KG1 (cell line): ENCODE results near the gene ARTN.

Experiments used
- DNase-seq: peaks from one replicate; lab custom pipeline; 2025; lab: John Stamatoyannopoulos, UW

Gene ARTN, protein sequence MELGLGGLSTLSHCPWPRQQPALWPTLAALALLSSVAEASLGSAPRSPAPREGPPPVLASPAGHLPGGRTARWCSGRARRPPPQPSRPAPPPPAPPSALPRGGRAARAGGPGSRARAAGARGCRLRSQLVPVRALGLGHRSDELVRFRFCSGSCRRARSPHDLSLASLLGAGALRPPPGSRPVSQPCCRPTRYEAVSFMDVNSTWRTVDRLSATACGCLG

DNA sequence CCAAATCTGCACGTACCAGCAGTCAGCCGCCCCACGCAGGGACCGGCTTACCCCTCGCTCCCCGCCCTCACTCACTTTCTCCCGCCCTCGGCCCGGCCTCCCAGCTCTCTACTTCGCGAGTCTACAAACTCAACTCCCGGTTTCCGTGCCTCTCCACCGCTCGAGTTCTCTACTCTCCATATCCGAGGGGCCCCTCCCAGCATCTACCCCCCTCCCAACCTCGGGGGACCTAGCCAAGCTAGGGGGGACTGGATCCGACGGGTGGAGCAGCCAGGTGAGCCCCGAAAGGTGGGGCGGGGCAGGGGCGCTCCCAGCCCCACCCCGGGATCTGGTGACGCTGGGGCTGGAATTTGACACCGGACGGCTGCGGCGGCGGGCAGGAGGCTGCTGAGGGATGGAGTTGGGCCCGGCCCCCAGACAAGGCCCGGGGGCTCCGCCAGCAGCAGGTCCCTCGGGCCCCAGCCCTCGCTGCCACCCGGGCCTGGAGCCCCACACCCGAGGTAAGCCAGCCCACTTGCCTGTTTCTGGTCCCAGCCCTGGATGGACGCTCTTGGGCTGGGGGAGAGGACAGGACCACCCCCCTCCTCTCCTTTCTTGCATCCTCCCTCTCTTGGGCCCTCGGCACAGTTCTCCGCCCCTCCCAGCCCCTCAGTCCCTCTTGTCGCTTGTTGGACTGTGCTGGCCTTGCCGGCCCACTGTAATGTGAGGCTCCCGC lies at the start of gene ARTN:
TSS of gene ARTN (plus strand) at position 416 of the 715 bp plus-strand sequence. CDS start 1,856 bp downstream, outside the sequence.
- no peak for DNase-seq

DNA sequence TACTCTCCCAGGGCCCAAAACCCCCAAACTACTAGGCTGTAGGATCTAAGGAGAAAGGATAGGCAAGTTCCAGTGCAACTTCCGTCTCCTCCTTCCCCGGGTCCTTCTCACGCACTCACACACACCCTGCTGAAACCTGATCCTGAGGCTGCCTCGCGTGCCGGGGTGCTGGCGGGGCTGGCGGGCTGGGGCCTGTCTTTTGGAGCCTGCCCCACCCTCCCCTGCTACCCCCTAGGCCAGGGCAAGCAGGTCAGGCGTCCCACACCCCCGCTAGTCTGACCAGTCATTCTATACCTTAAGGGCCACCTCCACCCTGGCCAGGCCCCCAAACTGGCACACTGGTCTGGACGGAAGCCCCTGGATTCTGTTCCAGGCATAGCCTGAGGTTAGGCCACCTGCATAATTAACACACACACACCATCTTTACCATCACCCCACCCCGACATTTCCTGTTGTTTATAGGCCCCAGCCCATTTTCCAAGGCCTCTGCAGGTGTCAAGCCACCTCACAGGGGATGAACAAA lies 48.3 kb upstream of the ARTN start:
- no peak for DNase-seq

DNA sequence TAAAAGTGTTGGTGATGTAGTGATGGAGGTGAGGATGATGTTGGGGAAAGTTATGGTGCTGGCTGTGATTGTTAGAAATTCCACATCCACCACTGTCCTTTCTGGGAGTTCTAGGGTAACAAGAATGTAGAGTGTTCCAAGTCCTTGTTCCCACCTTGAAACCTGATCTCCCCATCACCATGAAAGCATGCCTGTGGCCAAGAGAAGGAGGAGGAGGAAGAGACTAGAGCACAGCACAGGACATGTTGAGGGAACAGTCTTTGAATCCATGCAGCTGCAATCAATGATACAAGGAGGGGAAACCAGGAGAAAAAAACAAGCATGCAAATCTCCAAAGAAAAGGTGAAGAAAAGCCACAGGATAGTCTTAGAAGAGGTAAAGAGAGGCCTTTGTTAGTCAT lies 45.9 kb upstream of the ARTN start:
- DNase-seq: no peak

DNA sequence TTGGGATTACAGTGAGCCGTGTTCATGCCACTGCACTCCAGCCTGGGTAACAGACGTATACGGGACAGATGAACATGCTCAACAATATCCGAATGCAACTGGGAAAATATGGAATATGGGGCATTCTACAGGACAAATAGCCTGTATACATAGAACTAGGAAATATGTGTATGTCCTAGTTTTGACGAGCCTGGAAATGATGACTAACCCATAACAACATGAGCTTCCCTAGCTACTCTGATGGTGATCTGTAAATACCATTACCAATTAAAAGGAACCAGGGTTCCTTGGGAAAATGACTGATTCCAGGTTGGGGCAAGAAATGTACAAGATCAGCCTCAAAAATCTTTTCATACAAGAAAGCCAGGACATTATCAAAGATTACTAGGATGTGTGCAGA lies 42.8 kb upstream of the ARTN start:
- no peak for DNase-seq

DNA sequence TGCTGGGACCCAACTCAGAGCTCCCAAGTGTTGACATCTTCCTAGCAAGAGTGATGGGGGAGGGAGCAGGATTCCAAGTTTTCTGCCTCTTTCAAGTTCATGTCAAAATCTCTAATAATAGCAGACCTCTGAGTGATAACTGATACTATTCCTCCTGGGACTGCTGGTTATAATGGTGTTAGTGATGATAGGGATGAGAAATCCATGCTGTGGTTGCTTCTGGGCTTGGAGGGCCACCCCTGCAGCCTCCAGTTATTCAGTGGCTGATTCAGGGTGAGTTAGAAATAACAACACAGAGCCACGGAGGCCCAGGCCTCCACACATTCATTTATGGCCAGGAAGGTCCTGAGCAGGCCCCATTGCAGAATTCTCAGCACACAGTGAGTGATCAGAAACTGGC lies 40.6 kb upstream of the ARTN start:
- DNase-seq: no peak

DNA sequence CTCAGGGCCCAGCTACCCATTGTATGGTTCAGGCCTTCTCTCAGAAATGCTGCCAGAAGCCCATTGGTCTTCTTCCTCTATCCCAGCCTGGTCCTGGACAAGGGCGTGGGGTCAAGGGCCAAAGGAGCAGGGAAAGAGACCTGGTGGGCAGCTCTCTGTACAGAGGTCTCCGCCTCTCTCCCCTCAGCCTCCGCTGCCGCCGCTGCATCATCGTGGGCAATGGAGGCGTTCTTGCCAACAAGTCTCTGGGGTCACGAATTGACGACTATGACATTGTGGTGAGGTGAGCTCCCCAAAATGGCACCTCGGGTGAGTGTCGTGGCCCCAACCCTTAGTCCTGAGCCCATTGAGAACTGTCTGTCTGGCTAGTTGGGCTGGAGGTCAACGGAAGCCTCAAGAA lies 34.6 kb upstream of the ARTN start:
- no peak for DNase-seq

DNA sequence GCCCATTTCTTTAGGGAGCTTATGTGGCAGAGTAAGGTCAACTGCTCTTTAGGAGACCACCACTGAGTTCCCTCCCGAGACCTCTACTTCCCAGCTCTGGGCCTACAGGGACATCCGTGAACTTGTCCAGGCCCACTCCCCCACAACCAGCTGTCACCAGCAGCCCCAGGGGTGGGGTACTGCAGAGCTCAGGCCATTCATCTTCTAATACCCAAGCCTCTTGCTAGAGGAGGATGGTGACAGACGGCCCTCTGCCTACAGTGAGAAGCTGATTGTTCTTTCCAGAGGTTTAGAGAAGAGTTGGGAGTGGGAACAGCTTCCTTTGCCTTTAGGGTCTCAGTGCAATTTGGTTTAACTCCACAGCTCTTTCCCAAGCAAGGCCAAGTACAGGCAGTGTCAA lies 33.2 kb upstream of the ARTN start:
- DNase-seq: no peak

DNA sequence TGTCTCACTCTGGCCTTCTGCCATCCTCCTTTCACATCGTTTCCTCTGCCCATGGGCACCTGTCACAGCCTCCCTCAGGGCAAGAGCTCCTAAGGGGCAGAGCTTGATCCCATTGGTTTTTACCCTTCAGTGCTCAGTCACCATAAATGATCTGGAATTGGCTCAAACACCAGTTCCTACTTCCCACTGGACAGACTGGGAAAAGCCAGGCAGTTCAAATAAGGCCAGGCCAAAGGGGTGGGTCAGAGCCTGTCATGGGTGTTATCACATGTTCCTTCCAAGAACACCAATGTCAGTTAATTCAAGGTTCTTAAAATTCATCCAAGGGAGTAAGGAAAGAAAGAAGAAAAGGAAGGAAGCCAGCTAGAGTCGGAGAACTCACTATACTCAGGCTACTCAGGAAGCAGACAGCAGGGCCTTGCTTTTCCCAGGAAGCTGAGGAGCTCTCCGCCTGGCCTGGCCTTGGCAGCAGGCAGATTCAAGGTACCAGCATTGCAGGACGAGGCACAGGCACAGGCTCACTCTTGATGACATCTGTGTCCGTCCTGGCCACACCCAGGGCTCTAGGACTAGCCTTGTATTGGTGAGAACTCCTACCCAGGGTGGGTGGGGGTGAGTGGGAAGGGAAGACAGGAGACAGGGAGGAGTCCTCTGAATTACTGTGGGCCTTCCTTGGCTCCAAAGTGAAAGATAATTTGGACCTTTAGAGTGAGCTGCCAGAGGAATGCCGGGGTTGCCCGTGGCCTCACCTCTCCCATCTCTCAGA lies 32.2 kb upstream of the ARTN start:
- no peak for DNase-seq

DNA sequence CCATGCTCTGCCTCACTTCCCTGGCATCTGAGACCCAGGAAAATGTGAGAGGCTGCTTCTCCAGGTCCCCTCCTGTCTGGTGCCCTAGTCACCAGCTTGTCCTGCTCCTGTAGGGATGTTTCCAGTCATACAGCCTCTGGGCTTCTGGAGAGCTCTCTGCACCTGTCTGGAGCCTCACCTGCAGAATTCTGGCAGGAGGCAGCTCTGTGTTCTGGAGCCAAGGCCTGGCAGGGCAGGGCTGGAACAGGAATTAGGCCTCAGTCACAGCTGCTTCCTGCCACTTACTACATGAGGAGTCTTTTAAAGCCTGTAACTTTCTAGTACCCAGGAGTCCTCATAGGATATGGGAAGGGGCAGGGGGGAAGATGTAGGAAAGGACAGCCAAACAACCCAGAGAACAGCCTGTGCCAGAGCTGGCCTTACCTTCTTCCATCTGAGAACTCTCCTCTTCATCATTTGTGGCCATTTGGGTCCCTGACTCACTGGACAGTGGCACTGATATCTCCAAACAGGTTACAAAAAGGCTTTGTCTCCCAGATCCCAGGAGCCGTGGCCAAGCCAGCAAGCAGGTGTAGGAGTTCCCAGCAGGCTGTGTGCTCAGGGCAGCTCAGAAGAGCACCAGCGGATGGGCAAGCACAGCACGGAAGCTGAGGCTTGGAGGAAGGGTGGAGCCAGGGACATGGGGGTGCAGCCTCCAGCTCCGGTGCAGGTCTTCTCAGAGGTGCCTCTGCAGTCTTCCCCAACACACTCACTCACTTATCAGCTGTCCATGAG lies 31.4 kb upstream of the ARTN start:
- DNase-seq: no peak

DNA sequence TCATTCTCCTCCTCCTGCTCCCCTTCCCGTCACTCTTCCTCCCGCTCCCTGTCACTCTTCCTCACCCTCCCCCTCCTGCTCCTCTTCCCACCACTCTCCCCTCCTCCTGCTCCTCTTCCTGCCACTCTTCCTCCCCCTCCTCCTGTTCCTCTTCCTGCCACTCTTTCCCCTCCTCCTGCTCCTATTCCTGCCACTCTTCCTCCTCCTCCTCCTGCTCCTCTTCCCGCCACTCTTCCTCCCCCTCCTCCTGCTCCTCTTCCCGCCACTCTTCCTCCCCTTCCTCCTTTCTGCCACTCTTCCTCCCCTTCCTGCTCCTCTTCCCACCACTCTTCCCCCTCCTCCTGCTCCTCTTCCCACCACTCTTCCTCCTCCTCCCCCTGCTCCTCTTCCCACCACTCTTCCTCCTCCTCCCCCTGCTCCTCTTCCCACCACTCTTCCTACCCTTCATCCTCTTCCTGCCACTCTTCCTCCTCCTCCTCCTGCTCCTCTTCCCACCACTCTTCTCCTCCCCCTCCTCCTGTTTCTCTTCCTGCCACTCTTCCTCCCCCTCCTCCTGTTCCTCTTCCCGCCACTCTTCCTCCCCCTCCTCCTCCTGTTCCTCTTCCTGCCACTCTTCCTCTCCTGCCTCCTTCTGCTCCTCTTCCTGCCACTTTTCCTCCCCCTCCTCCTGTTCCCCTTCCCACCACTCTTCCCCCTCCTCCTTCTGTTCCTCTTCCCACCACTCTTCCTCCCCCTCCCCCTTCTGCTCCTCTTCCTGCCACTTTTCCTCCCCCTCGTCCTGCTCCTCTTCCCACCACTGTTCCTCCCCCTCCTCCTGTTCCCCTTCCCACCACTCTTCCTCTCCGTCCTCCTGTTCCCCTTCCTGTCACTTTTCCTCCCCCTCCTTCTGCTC lies 28.7 kb upstream of the ARTN start:
- DNase-seq: no peak

DNA sequence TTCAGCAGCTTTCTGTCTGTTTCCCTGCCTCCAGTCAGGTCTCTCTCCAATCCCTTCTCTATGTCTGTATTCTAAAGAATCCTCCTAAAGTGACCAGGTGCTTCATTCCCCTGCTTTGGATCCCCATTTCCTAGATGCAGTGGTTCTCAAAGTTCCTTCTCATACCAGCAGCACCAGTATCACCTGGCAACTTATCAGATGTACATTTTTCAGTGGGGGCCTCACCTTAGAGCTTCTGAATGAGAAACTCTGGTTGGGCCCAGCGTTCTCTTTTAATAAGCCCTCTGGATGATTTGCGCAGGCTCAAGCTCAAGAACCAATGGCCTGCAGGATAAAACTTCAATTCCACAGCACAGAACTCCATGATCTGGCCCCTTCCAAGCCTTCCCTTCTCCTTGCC lies 25.4 kb upstream of the ARTN start:
- DNase-seq: no peak

DNA sequence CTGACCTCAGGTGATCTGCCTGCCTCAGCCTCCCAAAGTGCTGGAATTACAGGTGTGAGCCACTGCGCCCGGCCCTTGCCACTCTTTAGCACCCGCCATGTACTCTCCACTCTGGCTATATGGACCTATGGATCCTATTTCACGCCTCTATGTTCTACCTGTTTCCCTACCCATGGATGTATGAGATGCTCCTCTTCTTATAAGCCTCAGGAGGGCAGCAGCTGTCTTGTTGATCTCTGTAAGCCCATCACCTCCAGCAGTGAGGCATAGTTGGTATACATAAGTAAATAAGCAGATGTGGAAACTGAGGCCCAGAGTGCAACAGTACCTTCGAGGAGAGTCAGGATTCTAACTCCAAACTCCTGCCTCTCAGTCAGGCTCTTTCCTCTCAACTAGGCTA lies 24.7 kb upstream of the ARTN start:
- DNase-seq: no peak

DNA sequence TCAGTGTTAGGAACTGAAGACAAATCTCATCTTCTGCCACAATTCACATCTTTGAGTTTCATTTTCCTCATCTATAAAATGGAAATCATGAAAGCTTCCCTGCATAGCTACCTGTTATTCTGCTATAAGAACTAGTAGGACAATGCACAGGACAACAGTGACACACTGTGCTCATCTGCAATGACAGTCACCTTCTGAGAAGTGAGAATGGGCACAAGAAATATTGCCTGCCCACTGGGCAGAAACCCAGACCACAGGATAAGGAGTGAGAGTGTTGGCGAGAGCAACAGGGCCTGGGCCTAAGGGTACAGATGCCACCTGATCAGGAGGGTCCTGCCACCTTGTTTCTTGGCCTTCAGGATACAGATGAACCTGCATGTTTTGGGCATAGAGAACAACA lies 23.3 kb upstream of the ARTN start:
- DNase-seq: no peak

DNA sequence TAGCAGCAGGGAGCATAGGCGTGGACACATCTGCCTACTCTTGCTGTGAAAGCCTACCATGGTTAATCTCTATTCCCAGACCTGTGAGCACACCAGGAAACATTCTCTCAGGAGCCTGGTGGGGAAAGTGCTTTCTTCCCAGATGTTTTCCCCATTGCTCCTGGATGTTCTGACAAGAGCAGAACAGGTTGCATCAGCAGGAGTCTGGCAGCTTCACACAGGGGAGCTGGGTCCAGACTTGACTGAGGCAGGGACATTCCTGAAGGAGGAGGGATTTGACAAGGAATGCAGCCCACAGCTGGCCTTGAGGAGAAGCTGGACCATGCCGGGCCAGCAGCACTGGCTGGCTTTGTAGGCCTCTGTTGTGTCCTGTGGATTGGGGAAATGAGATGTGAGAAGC lies 21.0 kb upstream of the ARTN start:
- no peak for DNase-seq

DNA sequence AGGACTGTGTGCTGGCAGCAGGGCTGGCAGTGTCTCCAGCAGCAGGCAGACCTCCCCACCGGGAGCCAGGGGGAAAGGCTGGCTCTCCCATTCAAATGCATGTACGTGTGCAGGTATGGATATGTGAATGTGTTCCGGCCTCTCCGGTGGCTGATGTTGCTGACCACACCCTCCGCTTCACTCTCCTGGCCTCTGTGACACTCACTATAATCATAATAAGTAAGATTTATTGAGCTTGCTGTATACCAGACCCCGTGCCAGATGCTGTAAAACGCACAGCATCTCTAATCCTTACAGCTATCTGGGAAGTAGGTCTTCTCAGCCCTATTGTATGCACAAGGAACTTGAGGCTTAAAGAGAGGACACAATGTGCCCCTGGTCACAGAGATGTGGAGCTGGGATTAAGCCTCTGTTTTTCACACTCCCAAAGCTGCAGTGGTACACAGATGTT lies 20.5 kb upstream of the ARTN start:
- DNase-seq: no peak

DNA sequence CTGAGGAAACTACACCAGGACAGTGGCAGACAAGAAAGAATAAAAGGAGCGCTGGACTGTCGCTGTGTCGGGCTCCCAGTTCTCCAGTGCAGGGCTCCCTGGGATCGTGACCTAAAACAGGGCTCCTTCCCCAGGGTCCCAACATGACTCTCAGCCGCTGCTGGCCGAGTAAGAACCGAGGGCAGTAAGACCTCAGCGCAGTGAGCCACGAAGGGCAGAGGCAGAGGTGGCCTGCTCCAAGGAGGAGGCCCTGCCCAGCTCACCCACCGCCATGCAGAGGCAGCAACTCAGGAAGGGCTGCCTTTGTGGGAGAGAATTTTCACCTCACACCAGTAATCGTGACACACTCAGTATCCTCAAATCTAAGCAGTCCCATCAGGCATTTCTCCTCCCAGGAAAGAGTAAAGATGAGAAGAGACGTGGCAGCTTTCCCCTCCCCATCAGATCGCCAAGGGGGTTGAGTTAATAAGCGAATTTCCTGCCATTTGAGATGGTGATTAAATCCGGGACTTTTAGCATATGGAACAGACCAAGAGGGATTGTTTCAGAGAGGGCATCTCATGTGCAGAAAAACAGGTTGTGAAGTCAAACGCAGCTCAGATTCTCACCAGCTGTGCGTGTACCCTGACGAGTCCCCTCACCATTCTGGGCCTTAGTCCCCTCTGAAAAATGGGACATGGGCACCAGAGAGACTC lies 19.8 kb upstream of the ARTN start:
- DNase-seq: no peak

DNA sequence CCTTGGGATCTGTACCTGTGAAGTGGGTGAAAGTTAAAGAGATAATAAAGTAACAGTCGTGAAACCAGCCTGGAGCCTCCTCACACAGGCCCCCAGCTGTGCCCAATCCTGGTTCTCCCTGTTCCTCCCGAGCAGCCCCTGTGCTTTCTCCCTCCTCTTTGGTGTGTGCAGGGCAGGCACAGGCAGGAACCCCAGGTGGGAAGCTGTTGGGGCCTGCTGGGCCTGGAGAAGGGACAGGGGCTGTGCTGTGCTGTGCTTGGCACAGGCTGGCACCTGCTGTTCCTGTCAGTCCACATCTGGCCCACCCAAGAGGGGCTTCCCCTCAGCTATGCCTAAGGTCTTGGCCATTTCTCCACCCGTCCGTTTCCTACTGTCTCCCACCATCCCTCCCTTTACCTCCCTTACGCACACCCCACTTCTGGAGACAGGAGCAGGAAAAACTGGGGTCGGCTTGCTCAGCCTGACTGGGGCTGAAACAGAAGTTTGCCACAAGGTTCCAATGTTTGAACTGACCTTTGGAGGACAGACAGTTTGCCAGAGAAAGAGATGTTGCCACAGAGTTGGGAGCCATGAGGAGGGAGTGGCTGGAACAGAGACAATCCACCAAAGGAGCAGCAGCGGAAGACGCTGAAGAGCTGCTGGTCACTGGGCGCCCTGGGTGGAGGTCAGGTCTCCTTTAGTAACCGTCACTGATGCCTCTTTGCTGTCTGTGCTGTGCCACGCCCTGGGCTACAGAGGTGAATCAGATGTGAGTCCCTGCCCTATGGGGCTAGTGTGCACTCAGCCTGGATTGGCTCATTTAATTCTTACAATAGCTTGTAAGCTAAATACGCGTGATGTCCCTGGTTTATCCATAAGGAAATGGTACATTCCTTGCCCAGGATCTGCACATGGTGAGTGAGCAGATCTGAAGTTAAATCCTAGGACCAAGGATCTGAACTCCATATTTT lies 18.8 kb upstream of the ARTN start:
- no peak for DNase-seq

DNA sequence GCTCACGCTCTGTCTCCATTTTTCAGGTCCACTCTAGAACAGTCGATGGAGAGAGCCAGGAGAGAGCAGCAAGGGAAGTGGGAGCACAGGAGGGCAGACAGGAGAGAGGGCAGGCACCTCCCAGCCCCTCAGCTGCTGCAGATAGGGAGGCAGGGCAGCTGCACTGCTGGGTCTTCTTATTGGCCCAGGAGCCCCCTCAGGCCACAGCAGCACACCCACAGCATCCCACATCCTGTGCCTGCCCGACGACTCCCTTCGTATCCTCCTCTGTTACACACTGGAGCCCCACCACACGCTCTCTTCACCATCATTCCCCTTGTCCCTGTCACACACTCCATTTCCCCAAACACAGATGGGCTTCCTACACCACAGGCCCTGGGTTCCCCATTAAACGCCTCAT lies 13.7 kb upstream of the ARTN start:
- no peak for DNase-seq

DNA sequence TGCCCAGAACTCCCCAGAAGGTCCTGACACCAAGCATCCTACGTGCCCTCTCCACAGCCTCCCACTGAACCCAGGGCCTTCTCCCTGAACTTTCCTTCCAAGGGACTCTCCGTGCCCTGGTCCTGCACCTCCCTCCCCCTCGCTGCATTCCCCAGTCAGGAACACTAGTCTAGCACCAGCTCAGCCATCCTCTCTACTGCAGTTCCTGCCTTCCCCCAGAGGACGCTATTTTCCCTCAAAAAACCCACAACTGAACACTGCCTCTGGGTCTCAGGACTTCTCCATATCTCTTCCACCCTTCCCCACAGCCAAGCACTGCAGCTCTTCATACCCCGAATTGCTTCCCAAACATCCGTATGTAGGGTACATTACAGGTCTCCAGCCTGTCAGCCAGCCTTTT lies 12.6 kb upstream of the ARTN start:
- no peak for DNase-seq
